HCT116 (cell line): ENCODE results near the gene IL1F10.

ENCODE experiments used
- ELF1 ChIP-seq: IDR thresholded peaks from 2 replicates; pipeline ENCODE4 v1.6.1; 2012; ENCODE audit warnings: low read depth, borderline replicate concordance
- EZH2 ChIP-seq: fragments of 200-600 bp; sonication (generic); IDR thresholded peaks from 2 replicates; pipeline ENCODE4 v1.6.1; 2017; ENCODE audit warnings: antibody characterized with exemption, mixed run types
- EZH2phosphoT487 ChIP-seq: fragments of 200-600 bp; IDR thresholded peaks from 2 replicates; pipeline ENCODE4 v1.6.1; 2018; ENCODE audit warnings: antibody characterized with exemption, borderline replicate concordance
- JUND ChIP-seq: IDR thresholded peaks from 2 replicates; pipeline ENCODE4 v1.6.1; 2012
- POLR2A ChIP-seq: IDR thresholded peaks from 2 replicates; pipeline ENCODE4 v1.7.0; 2011; ENCODE audit warnings: borderline replicate concordance; ENCODE audit not compliant: insufficient read depth, insufficient read length; ENCODE audit errors: extremely low read depth
- RAD21 ChIP-seq: IDR thresholded peaks from 2 replicates; pipeline ENCODE4 v1.6.1; 2012; ENCODE audit warnings: low read depth, mild to moderate bottlenecking
- SP1 ChIP-seq: IDR thresholded peaks from 2 replicates; pipeline ENCODE4 v1.6.1; 2012; ENCODE audit warnings: low read depth
- SRF ChIP-seq: IDR thresholded peaks from 2 replicates; pipeline ENCODE4 v1.6.1; 2012; ENCODE audit warnings: low read depth
- TCF7L2 ChIP-seq: IDR thresholded peaks from 2 replicates; pipeline ENCODE4 v1.7.0; 2011; ENCODE audit warnings: borderline replicate concordance, inconsistent platforms; ENCODE audit not compliant: insufficient read depth, insufficient read length; ENCODE audit errors: extremely low read depth
- YY1 ChIP-seq: IDR thresholded peaks from 2 replicates; pipeline ENCODE4 v1.6.1; 2011; ENCODE audit warnings: low read length, low read depth, moderate library complexity, mild to moderate bottlenecking; ENCODE audit not compliant: insufficient replicate concordance; ENCODE audit errors: extremely low read depth
- ZNF274 ChIP-seq: fragments of 200-500 bp; sonication (Bioruptor generic); IDR thresholded peaks from 2 replicates; pipeline ENCODE4 v1.6.1; 2014; ENCODE audit warnings: mild to moderate bottlenecking, low read depth, low read length, inconsistent platforms
- TF ChIP-seq, protein P1 (sequence below), 3 experiments: fragments of 200-600 bp in 1 of 3; sonication (generic) in 1 of 3; IDR thresholded peaks in 2 of 3; conservative IDR thresholded peaks in 1 of 3; 2 replicates each; pipeline ENCODE4 v1.5.1; 2012 to 2017; ENCODE audit warnings: low read depth in 2 of 3, low read length in 2 of 3, antibody characterized with exemption in 1 of 3, borderline replicate concordance in 1 of 3, control low read depth in 1 of 3, mild to moderate bottlenecking in 1 of 3, mixed read lengths in 1 of 3, mixed run types in 1 of 3, moderate library complexity in 1 of 3; ENCODE audit not compliant: insufficient read depth in 1 of 3
- TF ChIP-seq, protein P2 (sequence below): IDR thresholded peaks from 2 replicates; pipeline ENCODE4 v1.6.1; 2012

DNA sequence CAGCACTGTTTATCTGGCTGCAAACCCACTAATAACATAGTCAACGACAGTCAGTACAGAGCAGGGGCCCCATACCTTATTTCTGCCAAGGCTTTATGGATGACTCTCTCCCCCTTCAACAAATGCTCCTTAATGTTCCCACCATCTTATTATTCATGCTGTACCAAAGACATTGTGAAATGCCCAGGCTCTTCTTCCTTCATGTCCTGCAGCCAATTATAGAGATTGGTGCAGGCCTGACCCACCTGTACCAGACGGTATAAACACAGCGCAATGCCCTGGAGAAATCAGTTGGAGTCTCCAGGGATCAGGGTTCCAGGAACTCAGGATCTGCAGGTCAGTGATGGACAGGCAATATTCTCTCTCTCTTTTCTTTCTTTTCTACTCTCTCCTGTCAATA, at the start of gene IL1F10:
- TF ChIP-seq, protein P1, sequence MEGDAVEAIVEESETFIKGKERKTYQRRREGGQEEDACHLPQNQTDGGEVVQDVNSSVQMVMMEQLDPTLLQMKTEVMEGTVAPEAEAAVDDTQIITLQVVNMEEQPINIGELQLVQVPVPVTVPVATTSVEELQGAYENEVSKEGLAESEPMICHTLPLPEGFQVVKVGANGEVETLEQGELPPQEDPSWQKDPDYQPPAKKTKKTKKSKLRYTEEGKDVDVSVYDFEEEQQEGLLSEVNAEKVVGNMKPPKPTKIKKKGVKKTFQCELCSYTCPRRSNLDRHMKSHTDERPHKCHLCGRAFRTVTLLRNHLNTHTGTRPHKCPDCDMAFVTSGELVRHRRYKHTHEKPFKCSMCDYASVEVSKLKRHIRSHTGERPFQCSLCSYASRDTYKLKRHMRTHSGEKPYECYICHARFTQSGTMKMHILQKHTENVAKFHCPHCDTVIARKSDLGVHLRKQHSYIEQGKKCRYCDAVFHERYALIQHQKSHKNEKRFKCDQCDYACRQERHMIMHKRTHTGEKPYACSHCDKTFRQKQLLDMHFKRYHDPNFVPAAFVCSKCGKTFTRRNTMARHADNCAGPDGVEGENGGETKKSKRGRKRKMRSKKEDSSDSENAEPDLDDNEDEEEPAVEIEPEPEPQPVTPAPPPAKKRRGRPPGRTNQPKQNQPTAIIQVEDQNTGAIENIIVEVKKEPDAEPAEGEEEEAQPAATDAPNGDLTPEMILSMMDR (IDR thresholded peaks at IDR 0.05 in 2 of 3, conservative IDR thresholded peaks at IDR 0.05 in 1 of 3; ENCODE audit: borderline replicate concordance in 1 of 3, insufficient read depth in 1 of 3, low read depth in 2 of 3, low read length in 2 of 3) = no peak
- TF ChIP-seq, protein P2, sequence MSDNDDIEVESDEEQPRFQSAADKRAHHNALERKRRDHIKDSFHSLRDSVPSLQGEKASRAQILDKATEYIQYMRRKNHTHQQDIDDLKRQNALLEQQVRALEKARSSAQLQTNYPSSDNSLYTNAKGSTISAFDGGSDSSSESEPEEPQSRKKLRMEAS = no peak
- TF ChIP-seq YY1 (no peak), ELF1 (no peak), SP1 (no peak), POLR2A (no peak), EZH2 (no peak), ZNF274 (no peak), RAD21 (no peak), TCF7L2 (no peak), EZH2phosphoT487 (no peak), SRF (no peak), JUND (no peak)
